Measurements from ENCODE around the gene CSGALNACT2.

Gene CSGALNACT2

DNA sequence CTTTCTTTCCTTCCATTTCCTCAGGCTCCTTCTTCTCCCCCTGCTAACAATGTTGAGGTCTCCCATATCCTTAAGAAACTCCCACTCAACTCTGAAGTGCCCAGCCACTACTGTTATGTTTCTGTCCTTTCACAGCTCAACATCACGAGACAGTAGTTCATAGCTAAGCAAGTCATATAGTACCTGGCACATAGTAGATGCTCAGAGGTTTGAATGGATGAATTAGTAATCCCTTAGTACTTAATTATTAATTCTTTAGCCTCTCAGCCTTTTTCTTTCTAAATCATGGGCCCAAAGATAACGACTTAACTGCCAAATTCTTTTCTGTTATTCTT is 22.6 kb downstream of the CSGALNACT2 start:
- no peak overlapping the region for H3K27ac ChIP-seq (ENCODE audit: low read depth, low read length)
- H3K9ac ChIP-seq (ENCODE audit: low read depth in 1 of 2, low read length in 2 of 2), result no peak overlapping the region
- H3K27me3 ChIP-seq (ENCODE audit: control insufficient read depth in 1 of 2, insufficient read depth in 2 of 2, low read length in 2 of 2), result no peaks in the 10 kb centered on the region
- peaks cover 5 to 11% of the 10 kb centered on the region in 2 donors for H3K36me3 ChIP-seq (ENCODE audit: control insufficient read depth in 1 of 2, insufficient read depth in 2 of 2, low read length in 2 of 2)
- no peaks in the 10 kb centered on the region for H3K9me3 ChIP-seq (ENCODE audit: control insufficient read depth in 1 of 2, low read length in 2 of 2)
- no peaks in the 10 kb centered on the region for H3K4me1 ChIP-seq (ENCODE audit: control insufficient read depth in 1 of 2, insufficient read depth in 2 of 2, low read length in 2 of 2)
- no peak overlapping the region for H3K4me3 ChIP-seq (ENCODE audit: low read depth in 1 of 2, low read length in 2 of 2)

DNA sequence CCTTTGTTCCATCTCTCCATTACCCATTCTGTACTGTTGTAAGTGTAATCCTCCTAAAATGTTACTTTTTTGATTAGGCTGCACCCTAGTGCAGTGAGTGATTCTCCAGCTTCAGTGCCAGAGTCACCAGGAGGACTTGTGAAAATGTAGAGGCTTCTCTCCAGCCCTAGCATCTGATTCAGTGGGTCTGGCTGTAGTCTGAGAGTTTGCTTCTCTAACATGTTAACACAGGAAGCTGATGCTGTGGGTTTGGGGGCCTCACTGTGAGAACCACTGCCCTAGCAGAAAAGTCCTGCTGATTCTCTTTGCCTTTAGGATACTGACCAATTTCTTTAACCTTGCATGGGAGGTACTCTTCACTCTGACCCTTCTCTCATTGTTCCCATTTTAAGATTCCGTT is 24.4 kb downstream of the CSGALNACT2 start:
- Histone ChIP-seq H3K9me3 (ENCODE audit: control insufficient read depth in 1 of 2, low read length in 2 of 2) (no peaks in the 10 kb centered on the region), H3K27me3 (ENCODE audit: control insufficient read depth in 1 of 2, insufficient read depth in 2 of 2, low read length in 2 of 2) (no peaks in the 10 kb centered on the region), H3K36me3 (ENCODE audit: control insufficient read depth in 1 of 2, insufficient read depth in 2 of 2, low read length in 2 of 2) (peaks cover 5 to 11% of the 10 kb centered on the region in 2 donors), H3K9ac (ENCODE audit: low read depth in 1 of 2, low read length in 2 of 2) (no peak overlapping the region), H3K27ac (ENCODE audit: low read depth, low read length) (no peak overlapping the region), H3K4me1 (ENCODE audit: control insufficient read depth in 1 of 2, insufficient read depth in 2 of 2, low read length in 2 of 2) (peaks cover 0 to 12% of the 10 kb centered on the region in 2 donors), H3K4me3 (ENCODE audit: low read depth in 1 of 2, low read length in 2 of 2) (no peak overlapping the region)

DNA sequence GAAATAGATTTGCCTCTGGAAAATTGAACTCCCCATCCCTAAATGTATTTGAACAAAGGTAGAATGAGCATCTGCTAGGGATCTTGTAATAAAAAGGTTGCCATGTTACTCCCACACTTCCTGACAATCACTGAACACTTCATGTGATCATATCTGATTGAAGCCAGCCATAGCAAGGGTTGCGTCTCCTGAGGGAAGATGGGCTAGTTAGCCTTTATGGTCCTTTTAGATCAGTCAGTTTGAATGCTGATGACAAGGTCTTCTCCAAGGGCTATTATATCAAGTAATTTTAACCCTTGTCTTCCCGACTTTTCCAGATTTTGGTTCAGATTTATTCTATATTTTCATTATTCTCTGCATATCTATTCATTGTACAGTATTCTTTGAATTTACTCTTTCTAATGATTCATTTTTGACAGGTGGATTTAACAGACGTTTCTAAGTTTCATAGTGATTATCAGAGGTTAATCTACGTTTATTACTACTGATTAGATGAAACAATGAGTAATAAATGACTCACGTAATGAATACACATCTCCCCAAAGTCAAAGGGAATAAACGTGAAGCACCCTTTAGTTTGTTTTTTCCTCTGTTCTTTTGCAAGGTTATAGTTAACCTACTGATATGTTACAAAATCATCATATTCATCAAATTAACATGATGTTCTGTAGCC is 28.1 kb downstream of the CSGALNACT2 start:
- peaks cover 0 to 12% of the 10 kb centered on the region in 2 donors for H3K4me1 ChIP-seq (ENCODE audit: control insufficient read depth in 1 of 2, insufficient read depth in 2 of 2, low read length in 2 of 2)
- H3K27me3 ChIP-seq (ENCODE audit: control insufficient read depth in 1 of 2, insufficient read depth in 2 of 2, low read length in 2 of 2), result no peaks in the 10 kb centered on the region
- no peak overlapping the region for H3K9ac ChIP-seq (ENCODE audit: low read depth in 1 of 2, low read length in 2 of 2)
- peaks cover 5 to 18% of the 10 kb centered on the region in 2 donors for H3K36me3 ChIP-seq (ENCODE audit: control insufficient read depth in 1 of 2, insufficient read depth in 2 of 2, low read length in 2 of 2)
- H3K4me3 ChIP-seq (ENCODE audit: low read depth in 1 of 2, low read length in 2 of 2), result no peak overlapping the region
- no peaks in the 10 kb centered on the region for H3K9me3 ChIP-seq (ENCODE audit: control insufficient read depth in 1 of 2, low read length in 2 of 2)
- H3K27ac ChIP-seq (ENCODE audit: low read depth, low read length), result no peak overlapping the region

DNA sequence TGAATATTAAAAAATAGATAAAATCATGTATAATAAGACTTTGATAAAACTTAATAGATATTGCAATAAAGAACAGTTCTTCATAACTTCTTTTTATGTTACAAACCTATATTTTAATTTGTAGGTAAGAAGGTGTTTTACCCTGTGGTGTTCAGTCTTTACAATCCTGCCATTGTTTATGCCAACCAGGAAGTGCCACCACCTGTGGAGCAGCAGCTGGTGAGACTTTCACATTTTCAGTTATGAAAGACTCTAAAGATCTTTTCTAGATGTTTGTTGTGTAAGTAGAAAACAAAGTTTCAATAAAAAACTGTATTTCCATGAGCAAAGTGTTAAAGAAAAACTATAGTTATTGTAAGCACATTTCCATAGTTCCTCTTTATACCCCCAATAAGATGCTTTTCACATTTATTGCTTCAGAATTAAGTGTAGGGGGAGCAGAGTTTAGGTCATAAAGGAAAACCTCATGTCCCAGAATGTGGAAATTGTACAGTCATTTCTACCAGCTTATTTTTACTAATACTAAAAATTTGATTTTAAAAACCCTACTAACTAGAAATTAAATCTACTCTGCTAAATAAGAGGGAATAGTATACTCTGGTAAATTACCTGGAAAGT is 28.7 kb downstream of the CSGALNACT2 start:
- Histone ChIP-seq H3K27me3 (ENCODE audit: control insufficient read depth in 1 of 2, insufficient read depth in 2 of 2, low read length in 2 of 2) (no peaks in the 10 kb centered on the region), H3K9me3 (ENCODE audit: control insufficient read depth in 1 of 2, low read length in 2 of 2) (no peaks in the 10 kb centered on the region), H3K36me3 (ENCODE audit: control insufficient read depth in 1 of 2, insufficient read depth in 2 of 2, low read length in 2 of 2) (peaks cover 5 to 12% of the 10 kb centered on the region in 2 donors), H3K4me1 (ENCODE audit: control insufficient read depth in 1 of 2, insufficient read depth in 2 of 2, low read length in 2 of 2) (peaks cover 0 to 12% of the 10 kb centered on the region in 2 donors), H3K27ac (ENCODE audit: low read depth, low read length) (no peak overlapping the region), H3K4me3 (ENCODE audit: low read depth in 1 of 2, low read length in 2 of 2) (no peak overlapping the region), H3K9ac (ENCODE audit: low read depth in 1 of 2, low read length in 2 of 2) (no peak overlapping the region)

DNA sequence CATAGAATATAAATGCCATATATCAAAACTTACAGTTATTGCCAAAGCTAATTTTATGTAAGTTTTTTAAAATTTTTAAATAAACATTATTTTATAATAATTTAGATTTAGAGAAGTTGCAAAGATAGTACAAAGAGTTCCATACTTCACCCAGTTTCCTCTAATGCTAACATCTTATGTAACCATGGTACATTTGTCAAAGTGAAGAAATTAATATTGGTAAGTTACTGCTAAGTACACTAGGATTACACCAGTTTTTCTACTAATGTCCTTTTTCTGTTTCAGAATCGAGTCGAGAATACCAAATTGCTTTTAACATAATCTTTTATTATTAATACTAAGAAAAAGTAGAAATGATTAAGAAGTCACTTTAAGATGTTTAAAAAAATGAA is 29.2 kb downstream of the CSGALNACT2 start:
- Histone ChIP-seq H3K9me3 (ENCODE audit: control insufficient read depth in 1 of 2, low read length in 2 of 2) (no peaks in the 10 kb centered on the region), H3K4me1 (ENCODE audit: control insufficient read depth in 1 of 2, insufficient read depth in 2 of 2, low read length in 2 of 2) (peaks cover 1 to 12% of the 10 kb centered on the region in 2 donors), H3K36me3 (ENCODE audit: control insufficient read depth in 1 of 2, insufficient read depth in 2 of 2, low read length in 2 of 2) (peaks cover 5 to 14% of the 10 kb centered on the region in 2 donors), H3K9ac (ENCODE audit: low read depth in 1 of 2, low read length in 2 of 2) (no peak overlapping the region), H3K27ac (ENCODE audit: low read depth, low read length) (no peak overlapping the region), H3K27me3 (ENCODE audit: control insufficient read depth in 1 of 2, insufficient read depth in 2 of 2, low read length in 2 of 2) (no peaks in the 10 kb centered on the region), H3K4me3 (ENCODE audit: low read depth in 1 of 2, low read length in 2 of 2) (no peak overlapping the region)

DNA sequence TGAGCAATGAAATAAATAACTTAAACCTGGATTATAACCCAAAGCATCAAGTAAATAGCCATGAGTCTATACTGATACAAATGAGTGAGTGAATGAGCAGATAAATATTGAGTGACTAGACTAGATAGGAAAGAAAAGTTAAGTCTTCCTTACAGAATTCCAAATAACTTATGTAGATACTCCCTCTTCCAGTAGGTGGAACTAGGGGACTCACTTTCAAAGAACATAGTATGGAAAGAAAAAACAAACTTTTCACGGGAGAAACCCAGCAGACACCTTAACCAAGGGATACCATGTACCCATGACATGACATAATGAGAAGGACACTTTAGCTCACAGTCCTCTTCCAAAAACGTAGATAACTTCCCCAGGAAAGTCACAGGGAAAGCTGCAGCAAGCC is 32.2 kb downstream of the CSGALNACT2 start:
- H3K4me1 ChIP-seq (ENCODE audit: control insufficient read depth in 1 of 2, insufficient read depth in 2 of 2, low read length in 2 of 2), result peaks cover 19 to 23% of the 10 kb centered on the region in 2 donors
- H3K36me3 ChIP-seq (ENCODE audit: control insufficient read depth in 1 of 2, insufficient read depth in 2 of 2, low read length in 2 of 2), result peaks cover 0 to 16% of the 10 kb centered on the region in 2 donors
- no peak overlapping the region for H3K9ac ChIP-seq (ENCODE audit: low read depth in 1 of 2, low read length in 2 of 2)
- no peak overlapping the region for H3K27ac ChIP-seq (ENCODE audit: low read depth, low read length)
- H3K27me3 ChIP-seq (ENCODE audit: control insufficient read depth in 1 of 2, insufficient read depth in 2 of 2, low read length in 2 of 2), result no peaks in the 10 kb centered on the region
- no peaks in the 10 kb centered on the region for H3K9me3 ChIP-seq (ENCODE audit: control insufficient read depth in 1 of 2, low read length in 2 of 2)
- H3K4me3 ChIP-seq (ENCODE audit: low read depth in 1 of 2, low read length in 2 of 2), result no peak overlapping the region

DNA sequence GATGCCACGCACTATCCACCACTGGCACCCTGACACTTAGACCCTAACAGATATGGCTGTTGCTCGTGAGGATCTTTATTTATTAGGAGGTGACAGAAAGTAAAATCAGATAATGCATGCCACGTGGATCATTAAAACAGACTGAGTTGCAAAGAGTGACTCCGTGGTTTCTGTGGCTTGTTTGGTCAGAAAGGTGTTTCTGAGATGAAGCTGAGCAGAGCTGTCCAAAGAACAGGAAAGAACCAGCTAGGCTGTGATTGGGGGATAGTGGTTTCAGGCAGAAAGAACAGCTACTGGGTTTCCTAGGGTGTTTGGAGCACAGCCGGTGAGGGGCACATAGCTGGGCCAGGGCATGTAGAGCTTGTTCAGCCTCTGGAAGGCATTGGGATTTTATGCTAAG is 34.4 kb downstream of the CSGALNACT2 start:
- H3K36me3 ChIP-seq (ENCODE audit: control insufficient read depth in 1 of 2, insufficient read depth in 2 of 2, low read length in 2 of 2), result peaks cover 0 to 25% of the 10 kb centered on the region in 2 donors

DNA sequence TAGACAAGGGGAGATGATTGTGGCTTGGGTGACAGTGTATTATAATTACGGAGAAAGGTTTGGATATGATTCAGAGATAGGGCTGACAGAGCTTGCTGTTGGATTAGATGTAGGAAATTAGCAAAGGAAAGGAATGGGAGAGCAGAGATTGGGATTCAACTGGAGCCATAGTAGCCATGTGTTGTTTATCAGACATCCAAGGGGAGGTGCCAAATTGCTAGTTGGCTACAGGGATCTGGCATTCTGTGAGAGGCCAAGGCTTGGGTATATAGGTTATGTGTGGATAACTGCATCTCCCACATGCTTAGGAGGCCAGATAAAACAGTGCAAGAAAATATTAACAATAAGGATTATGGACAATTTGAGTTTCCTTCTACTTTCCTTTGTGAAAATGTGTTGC is 34.9 kb downstream of the CSGALNACT2 start:
- Histone ChIP-seq H3K27ac (ENCODE audit: low read depth, low read length) (no peak overlapping the region), H3K4me3 (ENCODE audit: low read depth in 1 of 2, low read length in 2 of 2) (no peak overlapping the region), H3K9me3 (ENCODE audit: control insufficient read depth in 1 of 2, low read length in 2 of 2) (no peaks in the 10 kb centered on the region), H3K36me3 (ENCODE audit: control insufficient read depth in 1 of 2, insufficient read depth in 2 of 2, low read length in 2 of 2) (peaks cover 0 to 29% of the 10 kb centered on the region in 2 donors), H3K4me1 (ENCODE audit: control insufficient read depth in 1 of 2, insufficient read depth in 2 of 2, low read length in 2 of 2) (peaks cover 8 to 26% of the 10 kb centered on the region in 2 donors), H3K9ac (ENCODE audit: low read depth in 1 of 2, low read length in 2 of 2) (no peak overlapping the region), H3K27me3 (ENCODE audit: control insufficient read depth in 1 of 2, insufficient read depth in 2 of 2, low read length in 2 of 2) (no peaks in the 10 kb centered on the region)

More for the DNA sequence above, 34.4 kb downstream of the CSGALNACT2 start:
- no peaks in the 10 kb centered on the region for H3K9me3 ChIP-seq (ENCODE audit: control insufficient read depth in 1 of 2, low read length in 2 of 2)
- no peak overlapping the region for H3K27ac ChIP-seq (ENCODE audit: low read depth, low read length)
- no peak overlapping the region for H3K9ac ChIP-seq (ENCODE audit: low read depth in 1 of 2, low read length in 2 of 2)
- peaks cover 8 to 26% of the 10 kb centered on the region in 2 donors for H3K4me1 ChIP-seq (ENCODE audit: control insufficient read depth in 1 of 2, insufficient read depth in 2 of 2, low read length in 2 of 2)
- no peaks in the 10 kb centered on the region for H3K27me3 ChIP-seq (ENCODE audit: control insufficient read depth in 1 of 2, insufficient read depth in 2 of 2, low read length in 2 of 2)
- H3K4me3 ChIP-seq (ENCODE audit: low read depth in 1 of 2, low read length in 2 of 2), result no peak overlapping the region

DNA sequence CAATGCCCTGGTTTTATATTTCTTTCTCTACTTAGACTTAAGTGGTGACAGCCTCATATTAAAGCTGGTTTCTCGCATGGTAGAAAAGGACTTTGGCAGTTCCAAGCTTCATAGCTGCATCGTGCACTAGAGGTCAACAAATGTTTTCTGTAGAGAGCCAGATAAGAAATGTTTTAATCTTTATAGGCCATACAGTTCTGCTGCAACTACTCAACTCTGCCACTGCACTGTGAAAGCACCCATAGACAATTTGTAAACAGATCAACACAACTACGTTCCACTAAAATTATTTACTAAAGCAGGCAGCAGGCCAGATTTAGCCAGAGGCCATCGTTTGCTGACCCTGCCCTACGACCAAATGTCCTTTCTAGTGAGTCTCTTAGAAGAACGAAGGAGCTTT is 36.7 kb downstream of the CSGALNACT2 start:
- Histone ChIP-seq H3K36me3 (ENCODE audit: control insufficient read depth in 1 of 2, insufficient read depth in 2 of 2, low read length in 2 of 2) (peaks cover 0 to 24% of the 10 kb centered on the region in 2 donors), H3K27ac (ENCODE audit: low read depth, low read length) (no peak overlapping the region), H3K9ac (ENCODE audit: low read depth in 1 of 2, low read length in 2 of 2) (no peak overlapping the region)

DNA sequence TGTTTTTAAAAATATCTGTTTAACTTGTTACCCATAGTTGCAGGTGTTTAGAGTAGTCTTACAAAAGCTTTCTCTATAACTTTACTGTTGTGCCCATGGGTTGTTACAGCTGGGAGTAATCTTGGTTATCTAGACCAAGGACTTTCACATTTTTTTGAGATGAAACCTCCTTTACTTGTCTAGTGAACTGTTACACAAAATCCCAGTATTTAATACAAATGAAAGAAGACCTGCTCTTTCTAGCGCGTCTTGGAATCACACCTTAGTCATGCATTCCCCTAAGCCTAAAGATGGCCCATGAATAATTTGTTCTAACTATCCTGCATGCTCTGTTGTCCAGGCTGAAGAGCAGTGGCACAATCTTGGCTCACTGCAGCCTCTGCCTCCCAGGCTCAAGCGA is 38.0 kb downstream of the CSGALNACT2 start:
- H3K4me1 ChIP-seq (ENCODE audit: control insufficient read depth in 1 of 2, insufficient read depth in 2 of 2, low read length in 2 of 2), result peaks cover 8 to 26% of the 10 kb centered on the region in 2 donors
- H3K4me3 ChIP-seq (ENCODE audit: low read depth in 1 of 2, low read length in 2 of 2), result no peak overlapping the region
- peaks cover 0 to 30% of the 10 kb centered on the region in 2 donors for H3K36me3 ChIP-seq (ENCODE audit: control insufficient read depth in 1 of 2, insufficient read depth in 2 of 2, low read length in 2 of 2)
- H3K27me3 ChIP-seq (ENCODE audit: control insufficient read depth in 1 of 2, insufficient read depth in 2 of 2, low read length in 2 of 2), result no peaks in the 10 kb centered on the region
- H3K9me3 ChIP-seq (ENCODE audit: control insufficient read depth in 1 of 2, low read length in 2 of 2), result no peaks in the 10 kb centered on the region
- H3K27ac ChIP-seq (ENCODE audit: low read depth, low read length), result no peak overlapping the region
- no peak overlapping the region for H3K9ac ChIP-seq (ENCODE audit: low read depth in 1 of 2, low read length in 2 of 2)

More for the DNA sequence above, 36.7 kb downstream of the CSGALNACT2 start:
- no peaks in the 10 kb centered on the region for H3K27me3 ChIP-seq (ENCODE audit: control insufficient read depth in 1 of 2, insufficient read depth in 2 of 2, low read length in 2 of 2)
- no peak overlapping the region for H3K4me3 ChIP-seq (ENCODE audit: low read depth in 1 of 2, low read length in 2 of 2)
- peaks cover 8 to 26% of the 10 kb centered on the region in 2 donors for H3K4me1 ChIP-seq (ENCODE audit: control insufficient read depth in 1 of 2, insufficient read depth in 2 of 2, low read length in 2 of 2)
- H3K9me3 ChIP-seq (ENCODE audit: control insufficient read depth in 1 of 2, low read length in 2 of 2), result no peaks in the 10 kb centered on the region

All from duodenal mucosa (tissue), 2 donors.